Stimulated activated CD4-positive, alpha-beta T cell treated with anti-CD3 and anti-CD28 coated beads, Interleukin-1b, Interleukin-23, amount 100 ng/mL, for 24 hours (primary cell): ENCODE results near the gene SCUBE1.

ENCODE experiments used
- DNase-seq, 4 experiments: peaks; one replicate each; pipeline ENCODE4 v3.0.0-alpha.2; 2020; ENCODE audit warnings: low read depth in 4 of 4, low spot score in 1 of 4

The SCUBE1 gene

GRCh38 chr22:43262990-43263644 lies 80.1 kb downstream of the SCUBE1 start:
- DNase-seq = peak in 2 of 4 experiments; percentile 4 to 6

GRCh38 chr22:43260331-43261231 lies 82.6 kb downstream of the SCUBE1 start:
- no peak for DNase-seq

GRCh38 chr22:43257961-43258360 lies 85.2 kb downstream of the SCUBE1 start:
- DNase-seq = no peak

- DNase-seq = no peak
Measured at GRCh38 chr22:43257549-43257948, 85.6 kb downstream of the SCUBE1 start.

GRCh38 chr22:43256976-43257545 lies 86.1 kb downstream of the SCUBE1 start:
- DNase-seq = no peak

GRCh38 chr22:43256569-43256968 lies 86.6 kb downstream of the SCUBE1 start:
- DNase-seq = no peak

GRCh38 chr22:43255299-43255698 lies 87.9 kb downstream of the SCUBE1 start:
- DNase-seq = no peak

- DNase-seq = no peak
Measured at GRCh38 chr22:43253839-43254238, 89.3 kb downstream of the SCUBE1 start.

- DNase-seq = no peak
Measured at GRCh38 chr22:43252319-43252718, 90.9 kb downstream of the SCUBE1 start.

GRCh38 chr22:43249789-43250471 lies 93.2 kb downstream of the SCUBE1 start:
- no peak for DNase-seq

- no peak for DNase-seq
Measured at GRCh38 chr22:43247546-43248260, 95.5 kb downstream of the SCUBE1 start.

GRCh38 chr22:43246188-43246587 lies 97.0 kb downstream of the SCUBE1 start:
- no peak for DNase-seq

GRCh38 chr22:43245717-43246116 lies 97.5 kb downstream of the SCUBE1 start:
- DNase-seq = no peak

GRCh38 chr22:43244803-43245527 lies 98.2 kb downstream of the SCUBE1 start:
- DNase-seq = no peak

- DNase-seq = no peak
Measured at GRCh38 chr22:43244402-43244801, 98.8 kb downstream of the SCUBE1 start.

GRCh38 chr22:43243324-43243723 lies 99.8 kb downstream of the SCUBE1 start:
- no peak for DNase-seq

GRCh38 chr22:43242627-43243026 lies 100.5 kb downstream of the SCUBE1 start:
- DNase-seq = no peak

- DNase-seq = no peak
Measured at GRCh38 chr22:43241699-43242386, 101.3 kb downstream of the SCUBE1 start.

GRCh38 chr22:43241138-43241597 lies 102.0 kb downstream of the SCUBE1 start:
- DNase-seq = no peak
